HUES6 (cell line): ENCODE results near the gene PRAMEF18.
"Not testable (repeated sequence)": the region's sequence is repeated elsewhere in the genome, so short reads cannot be mapped to it uniquely, and the experiment has no call there.

Experiments
- H3K27ac ChIP-seq: 2 replicates; pipeline ENCODE4 v1.7.0; 2013; ENCODE audit warnings: low read depth, mild to moderate bottlenecking, low read length, inconsistent platforms
- H3K27me3 ChIP-seq: 2 replicates; pipeline ENCODE4 v1.6.1; 2013; ENCODE audit warnings: low read length; ENCODE audit not compliant: control insufficient read depth, insufficient read depth
- H3K36me3 ChIP-seq: 2 replicates; pipeline ENCODE4 v1.6.1; 2013; ENCODE audit warnings: low read length; ENCODE audit not compliant: control insufficient read depth, insufficient read depth
- H3K4me1 ChIP-seq: 2 replicates; pipeline ENCODE4 v1.6.1; 2013; ENCODE audit warnings: low read length; ENCODE audit not compliant: control insufficient read depth, insufficient read depth
- H3K4me3 ChIP-seq: 2 replicates; pipeline ENCODE4 v1.5.1; 2013; ENCODE audit warnings: low read depth, low read length
- H3K9ac ChIP-seq: one replicate; pipeline ENCODE4 v1.6.1; 2013; ENCODE audit warnings: mild to moderate bottlenecking, low read length
- H3K9me3 ChIP-seq: 2 replicates; pipeline ENCODE4 v1.6.1; 2013; ENCODE audit warnings: low read depth, low read length; ENCODE audit not compliant: control insufficient read depth, insufficient read depth

PRAMEF18 gene

GRCh38 chr1:13232056-13232455, 6.1 kb upstream of the PRAMEF18 start:
- not testable (repeated sequence) for H3K4me3 ChIP-seq, H3K27me3 ChIP-seq, H3K27ac ChIP-seq, H3K4me1 ChIP-seq, H3K9ac ChIP-seq, H3K36me3 ChIP-seq
- H3K9me3 ChIP-seq: peaks cover 47% of the 10 kb centered on the region; the same call in 1 of the 2 replicates

DNA sequence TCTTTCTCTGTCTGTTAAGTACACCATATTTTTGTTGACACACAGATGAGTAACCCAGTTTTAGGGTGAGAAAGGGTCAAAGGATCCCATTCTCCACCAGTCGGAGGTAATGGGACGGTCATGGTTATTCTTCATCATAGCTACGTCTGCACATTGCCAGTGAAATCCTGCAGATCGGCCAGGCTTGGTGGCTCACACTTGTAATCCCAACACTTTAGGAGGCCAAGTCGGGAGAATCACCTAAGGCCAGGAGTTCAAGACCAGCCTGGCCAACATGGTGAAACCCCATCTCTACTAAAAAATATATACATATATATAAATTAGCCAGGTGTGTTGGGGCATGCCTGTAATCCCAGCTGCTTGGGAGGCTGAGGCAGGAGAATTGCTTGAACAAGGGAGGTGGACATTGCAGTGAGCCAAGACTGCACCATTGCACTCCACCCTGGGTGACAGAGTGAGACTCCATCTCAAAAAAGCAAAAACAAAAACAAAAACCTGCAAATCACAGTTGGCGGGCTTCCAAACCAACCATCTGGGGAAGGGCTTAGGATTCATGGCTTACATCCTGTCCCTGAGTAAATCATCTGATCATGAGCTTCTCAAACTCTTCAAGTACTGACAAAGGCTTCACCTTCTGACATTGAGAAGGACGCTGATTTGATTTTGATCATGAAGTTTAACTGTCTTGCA, 5.3 kb upstream of the PRAMEF18 start:
- peaks cover 49% of the 10 kb centered on the region; the same call in 1 of the 2 replicates for H3K9me3 ChIP-seq

DNA sequence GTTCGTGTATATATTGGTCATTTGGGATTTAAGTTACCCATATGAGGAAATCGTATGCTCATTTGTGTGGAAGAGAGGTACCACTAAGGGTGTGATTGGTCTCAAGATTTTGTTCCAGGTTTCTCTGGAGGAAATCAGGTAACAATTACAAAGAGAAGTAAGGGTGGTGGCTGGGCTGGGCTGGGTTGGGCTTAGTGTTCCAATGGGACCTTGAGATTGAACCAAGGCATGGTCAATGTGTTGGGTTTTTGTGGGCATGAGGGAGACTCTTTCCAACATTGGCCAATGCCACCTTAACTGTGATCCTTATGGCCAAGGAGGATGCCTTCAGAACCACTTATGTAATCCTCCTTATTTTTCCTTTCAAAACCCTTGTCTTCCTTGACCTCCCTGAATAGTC, 4.6 kb upstream of the PRAMEF18 start:
- not testable (repeated sequence) for H3K9ac ChIP-seq, H3K4me1 ChIP-seq, H3K36me3 ChIP-seq, H3K27ac ChIP-seq, H3K27me3 ChIP-seq, H3K4me3 ChIP-seq
- peaks cover 49% of the 10 kb centered on the region; the same call in 1 of the 2 replicates for H3K9me3 ChIP-seq

More for the DNA sequence above, 5.3 kb upstream of the PRAMEF18 start:
- not testable (repeated sequence) for H3K4me1 ChIP-seq, H3K27me3 ChIP-seq, H3K9ac ChIP-seq, H3K36me3 ChIP-seq, H3K27ac ChIP-seq, H3K4me3 ChIP-seq

- not testable (repeated sequence) for H3K27me3 ChIP-seq, H3K9ac ChIP-seq, H3K27ac ChIP-seq, H3K4me3 ChIP-seq, H3K4me1 ChIP-seq, H3K36me3 ChIP-seq
- peaks cover 49% of the 10 kb centered on the region; the same call in 1 of the 2 replicates for H3K9me3 ChIP-seq
These were observed 4.1 kb upstream of the PRAMEF18 start for GRCh38 chr1:13230096-13230495.

- peaks cover 48% of the 10 kb centered on the region; the same call in 1 of the 2 replicates for H3K9me3 ChIP-seq
- no peaks in the 10 kb centered on the region for H3K36me3 ChIP-seq
- no peaks in the 10 kb centered on the region for H3K4me1 ChIP-seq
- H3K4me3 ChIP-seq: no peak overlapping the region
- no peak overlapping the region for H3K27ac ChIP-seq
- peaks cover 6% of the 10 kb centered on the region; the same call in 1 of the 2 replicates for H3K27me3 ChIP-seq
- H3K9ac ChIP-seq: no peak overlapping the region
These were observed 2.4 kb upstream of the PRAMEF18 start for GRCh38 chr1:13228343-13228781.

- not testable (repeated sequence) for H3K27ac ChIP-seq, H3K36me3 ChIP-seq, H3K9ac ChIP-seq, H3K4me1 ChIP-seq, H3K4me3 ChIP-seq, H3K27me3 ChIP-seq
- peaks cover 40% of the 10 kb centered on the region; the same call in 1 of the 2 replicates for H3K9me3 ChIP-seq
These were observed 1.5 kb upstream of the PRAMEF18 start for GRCh38 chr1:13227271-13228055.

- Histone ChIP-seq H3K4me1 (no peaks in the 10 kb centered on the region), H3K9me3 (peaks cover 24% of the 10 kb centered on the region; the same call in 1 of the 2 replicates), H3K4me3 (no peak overlapping the region), H3K36me3 (no peaks in the 10 kb centered on the region), H3K27me3 (peaks cover 6% of the 10 kb centered on the region; the same call in 1 of the 2 replicates), H3K9ac (peak overlapping the region; percentile 11), H3K27ac (no peak overlapping the region)
These were observed 1.4 kb downstream of the PRAMEF18 start for GRCh38 chr1:13224480-13225060.

- H3K27me3 ChIP-seq, H3K27ac ChIP-seq, H3K4me1 ChIP-seq, H3K36me3 ChIP-seq, H3K9ac ChIP-seq, H3K4me3 ChIP-seq: not testable (repeated sequence)
- H3K9me3 ChIP-seq: peaks cover 14% of the 10 kb centered on the region; the same call in 1 of the 2 replicates
These were observed 3.2 kb downstream of the PRAMEF18 start for GRCh38 chr1:13222788-13223187.

- not testable (repeated sequence) for H3K36me3 ChIP-seq, H3K27me3 ChIP-seq, H3K4me1 ChIP-seq, H3K27ac ChIP-seq, H3K9me3 ChIP-seq, H3K4me3 ChIP-seq, H3K9ac ChIP-seq
These were observed 6.8 kb downstream of the PRAMEF18 start for GRCh38 chr1:13219203-13219602.

GRCh38 chr1:13216619-13217018, 9.3 kb downstream of the PRAMEF18 start:
- H3K27ac ChIP-seq, H3K9ac ChIP-seq, H3K4me3 ChIP-seq, H3K36me3 ChIP-seq, H3K9me3 ChIP-seq, H3K27me3 ChIP-seq, H3K4me1 ChIP-seq: not testable (repeated sequence)

DNA sequence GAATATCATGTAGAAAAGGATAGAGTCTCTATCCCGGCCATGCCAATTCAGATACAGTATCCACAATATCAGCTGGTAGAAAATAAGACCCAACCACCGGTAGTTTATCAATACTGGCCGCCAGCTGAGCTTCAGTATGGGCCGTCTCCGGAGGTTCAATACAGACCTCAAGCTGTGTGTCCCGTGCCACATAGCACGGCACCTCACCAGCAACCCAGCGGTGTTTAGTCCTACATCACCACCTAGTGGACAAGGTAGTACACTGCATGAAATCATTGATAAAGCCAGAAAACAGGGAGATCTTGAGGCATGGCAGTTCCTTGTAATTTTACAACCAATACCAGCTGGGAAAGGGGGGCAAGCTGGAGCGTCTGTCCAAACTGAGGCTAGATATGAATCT, 17.2 kb downstream of the PRAMEF18 start:
- not testable (repeated sequence) for H3K36me3 ChIP-seq, H3K27me3 ChIP-seq, H3K27ac ChIP-seq, H3K9ac ChIP-seq, H3K4me3 ChIP-seq, H3K4me1 ChIP-seq, H3K9me3 ChIP-seq
